ENCODE results near the gene ZDHHC14. TPM values are rescaled to one million over a fixed set of nuclear protein-coding genes. Genes with fewer than 3 reads are reported as not detected.

The ZDHHC14 gene
- total RNA-seq, 2 donors from 2014 or later = 13.0 to 19.1 TPM

GRCh38 chr6:157608221-157609075, 227.5 kb downstream of the ZDHHC14 start:
- DNase-seq (ENCODE audit: low spot score) = no peak
- Histone ChIP-seq H3K27ac (no peak overlapping the region), H3K36me3 (no peaks in the 10 kb centered on the region), H3K4me3 (no peak overlapping the region), H3K4me1 (peaks cover 0 to 6% of the 10 kb centered on the region in 2 donors), H3K27me3 (no peaks in the 10 kb centered on the region), H3K9me3 (no peaks in the 10 kb centered on the region)
- no peak for TF ChIP-seq CTCF (IDR thresholded peaks at IDR 0.05)

GRCh38 chr6:157609117-157609516, 228.1 kb downstream of the ZDHHC14 start:
- no peaks in the 10 kb centered on the region for H3K9me3 ChIP-seq
- TF ChIP-seq CTCF (IDR thresholded peaks at IDR 0.05) = no peak
- H3K27me3 ChIP-seq = no peaks in the 10 kb centered on the region
- H3K27ac ChIP-seq = no peak overlapping the region
- no peak for DNase-seq (ENCODE audit: low spot score)
- H3K36me3 ChIP-seq = no peaks in the 10 kb centered on the region
- peaks cover 0 to 6% of the 10 kb centered on the region in 2 donors for H3K4me1 ChIP-seq
- no peak overlapping the region for H3K4me3 ChIP-seq

DNA sequence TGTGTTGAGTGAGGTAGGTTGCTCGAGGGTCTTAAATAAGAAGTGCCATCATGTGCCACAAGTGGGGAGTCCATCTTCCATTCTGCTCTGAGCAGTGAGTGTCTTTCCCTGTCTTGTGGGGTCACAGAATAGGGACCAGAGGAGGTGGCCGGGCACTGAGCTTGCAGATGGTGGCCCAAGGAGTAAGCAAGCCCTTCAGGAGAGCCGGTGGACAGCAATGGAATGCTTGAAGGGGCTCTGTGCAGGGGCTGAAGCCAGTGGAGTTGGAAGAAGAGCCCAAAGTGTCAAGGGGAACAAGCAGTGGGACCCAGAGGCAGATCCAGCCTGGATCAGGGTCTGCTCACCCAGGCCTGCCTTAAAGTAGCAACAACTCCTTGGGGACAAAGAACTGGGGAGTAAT, 228.6 kb downstream of the ZDHHC14 start:
- Histone ChIP-seq H3K27me3 (no peaks in the 10 kb centered on the region), H3K9me3 (no peaks in the 10 kb centered on the region), H3K36me3 (no peaks in the 10 kb centered on the region), H3K4me1 (peaks cover 0 to 6% of the 10 kb centered on the region in 2 donors), H3K4me3 (no peak overlapping the region), H3K27ac (no peak overlapping the region)
- TF ChIP-seq CTCF (IDR thresholded peaks at IDR 0.05) = no peak
- DNase-seq (ENCODE audit: low spot score) = no peak

DNA sequence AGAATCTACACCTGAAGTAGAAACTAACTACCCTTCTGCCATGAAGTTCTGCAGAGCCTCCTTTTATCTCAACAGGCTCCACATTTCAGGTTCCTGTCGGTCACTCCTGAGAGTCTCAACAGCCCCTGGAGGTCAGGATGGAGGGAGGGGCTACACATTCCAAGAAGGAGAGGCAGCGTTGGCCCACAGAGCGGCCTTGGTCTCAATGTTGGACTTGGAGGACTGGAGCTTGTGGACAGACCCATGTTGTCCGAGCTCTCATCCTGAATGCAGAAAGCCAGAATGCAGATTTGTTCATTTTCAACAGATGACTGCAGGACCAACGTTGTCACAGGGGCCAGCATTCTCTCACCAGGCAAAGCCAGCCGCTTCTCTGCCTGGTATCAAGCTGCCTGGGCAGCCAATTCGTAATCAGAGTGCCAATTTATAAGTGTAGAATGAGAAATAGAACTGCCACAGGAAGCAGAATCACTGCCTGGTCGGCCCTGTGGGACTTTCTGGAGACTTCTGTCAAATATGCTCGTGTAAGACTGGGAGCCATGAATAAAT, 229.5 kb downstream of the ZDHHC14 start:
- no peaks in the 10 kb centered on the region for H3K9me3 ChIP-seq
- no peak for TF ChIP-seq CTCF (IDR thresholded peaks at IDR 0.05)
- no peak overlapping the region for H3K4me3 ChIP-seq
- H3K4me1 ChIP-seq = peaks cover 0 to 6% of the 10 kb centered on the region in 2 donors
- no peak overlapping the region for H3K27ac ChIP-seq
- no peak for DNase-seq (ENCODE audit: low spot score)
- H3K36me3 ChIP-seq = no peaks in the 10 kb centered on the region
- no peaks in the 10 kb centered on the region for H3K27me3 ChIP-seq

- no peak for DNase-seq (ENCODE audit: low spot score)
- Histone ChIP-seq H3K4me3 (no peak overlapping the region), H3K27ac (no peak overlapping the region), H3K27me3 (no peaks in the 10 kb centered on the region), H3K36me3 (no peaks in the 10 kb centered on the region), H3K4me1 (peaks cover 0 to 6% of the 10 kb centered on the region in 2 donors), H3K9me3 (no peaks in the 10 kb centered on the region)
- no peak for TF ChIP-seq CTCF (IDR thresholded peaks at IDR 0.05)
Observed at GRCh38 chr6:157611406-157611805, 230.4 kb downstream of the ZDHHC14 start.
